ENCODE results near the gene PCIF1.

Gene PCIF1

DNA sequence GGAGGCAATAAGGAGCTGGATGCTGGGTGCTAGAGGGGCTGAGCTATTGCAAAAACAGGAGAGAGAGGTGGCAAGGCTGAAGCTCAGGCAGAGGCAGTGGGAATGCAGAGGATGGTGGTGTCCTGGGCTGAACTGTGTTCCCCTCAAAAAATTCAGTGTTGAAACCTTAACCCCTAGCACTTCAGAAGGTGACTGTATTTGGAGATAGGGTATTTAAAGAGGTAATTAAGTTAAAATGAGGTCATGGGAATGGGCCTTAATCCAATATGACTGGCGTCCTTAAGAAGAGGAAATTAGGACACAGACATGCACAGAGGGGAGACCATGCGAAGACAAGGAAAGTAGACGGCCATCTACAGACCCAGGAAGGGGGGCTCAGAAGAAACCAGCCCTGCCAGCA lies 62.7 kb downstream of the PCIF1 start:
- DNase-seq, result no peak
